Mesothelial cell of epicardium (in vitro differentiated cells): ENCODE data around the gene CBX2. TPM values are rescaled to one million over a fixed set of nuclear protein-coding genes. Genes with fewer than 3 reads are reported as not detected.
A peak's percentile ranks its signal among the peaks of the same experiment; 100 is the strongest.

Source experiments
- DNase-seq, 2 experiments: peaks; one replicate each; pipeline ENCODE4 v3.0.0; 2021; ENCODE audit warnings: low spot score in 2 of 2; ENCODE audit not compliant: unreplicated experiment in 2 of 2
- H3K27ac Mint-ChIP-seq: 2 replicates; pipeline ENCODE4 v1.8.0; 2021; ENCODE audit warnings: mixed read lengths
- H3K27me3 Mint-ChIP-seq: 2 replicates; pipeline ENCODE4 v1.8.0; 2021; ENCODE audit warnings: low read depth, mixed read lengths
- H3K36me3 Mint-ChIP-seq: 2 replicates; pipeline ENCODE4 v1.8.0; 2021; ENCODE audit warnings: mixed read lengths
- H3K4me1 Mint-ChIP-seq: 2 replicates; pipeline ENCODE4 v1.8.0; 2021; ENCODE audit warnings: mixed read lengths
- H3K4me3 Mint-ChIP-seq: 2 replicates; pipeline ENCODE4 v1.8.0; 2021; ENCODE audit warnings: mild to moderate bottlenecking, moderate library complexity, mixed read lengths
- H3K9me3 Mint-ChIP-seq: 2 replicates; pipeline ENCODE4 v1.8.0; 2021; ENCODE audit warnings: mixed read lengths
- CTCF ChIP-seq: fragments of 200-600 bp; sonication (generic); IDR thresholded peaks from one replicate; pipeline ENCODE4 v1.5.0; 2021; ENCODE audit warnings: antibody characterized with exemption; ENCODE audit not compliant: unreplicated experiment
- total RNA-seq: library from RNA; stranded (reverse); gene quantifications from 3 replicates; pipeline ENCODE4 v1.2.1, GENCODE V29; 2021

The CBX2 gene
- total RNA-seq, 1 donor from 2014 or later: 49.7 TPM

- TF ChIP-seq CTCF: no peak
- peak in 1 of 2 experiments; percentile 50 for DNase-seq
- H3K9me3 Mint-ChIP-seq: no peaks in the 10 kb centered on the region
- no peaks in the 10 kb centered on the region for H3K36me3 Mint-ChIP-seq
- no peak overlapping the region for H3K27ac Mint-ChIP-seq
- H3K4me1 Mint-ChIP-seq: peaks cover 18% of the 10 kb centered on the region
- peaks cover 82% of the 10 kb centered on the region for H3K27me3 Mint-ChIP-seq
- H3K4me3 Mint-ChIP-seq: no peak overlapping the region
Measured at GRCh38 chr17:79801156-79802038, 23.4 kb downstream of the CBX2 start.

DNA sequence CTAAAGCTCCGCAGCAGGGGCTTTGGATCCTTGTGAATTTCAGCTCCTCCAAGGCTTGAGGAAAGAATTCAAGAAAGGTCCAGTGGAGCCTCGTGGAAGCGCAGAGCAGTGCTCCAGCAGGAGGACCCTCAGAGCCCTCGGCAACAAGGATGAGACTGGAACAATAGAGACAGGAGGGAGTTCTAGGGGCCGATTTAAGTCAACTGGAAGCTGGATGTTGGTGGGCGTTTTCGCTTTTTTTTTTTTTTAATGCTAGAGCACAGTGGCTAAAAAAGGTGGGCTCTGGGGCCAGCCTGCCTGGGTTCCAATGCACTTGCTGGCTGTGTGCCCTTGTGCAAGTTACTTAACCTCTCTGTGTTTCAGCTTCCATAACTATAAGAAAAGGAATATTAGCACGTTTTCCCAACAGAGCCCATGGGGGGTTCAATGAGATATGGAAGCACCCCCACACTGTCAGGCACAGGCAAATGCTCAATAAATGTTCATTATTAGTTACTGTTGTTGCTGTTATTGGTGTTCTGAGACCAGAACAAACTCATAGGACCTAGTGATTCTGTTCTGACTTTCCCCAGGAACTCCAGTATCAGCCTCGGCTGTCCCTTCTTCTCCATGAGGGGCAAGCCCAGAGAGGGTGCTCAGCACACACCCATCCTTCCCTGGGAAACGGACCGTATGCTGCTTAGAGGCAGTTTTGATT lies 24.2 kb downstream of the CBX2 start:
- Mint-ChIP-seq H3K9me3 (no peaks in the 10 kb centered on the region), H3K27me3 (peaks cover 90% of the 10 kb centered on the region), H3K4me3 (no peak overlapping the region), H3K4me1 (peaks cover 18% of the 10 kb centered on the region), H3K27ac (no peak overlapping the region), H3K36me3 (no peaks in the 10 kb centered on the region)
- no peak for TF ChIP-seq CTCF
- DNase-seq: no peak

DNA sequence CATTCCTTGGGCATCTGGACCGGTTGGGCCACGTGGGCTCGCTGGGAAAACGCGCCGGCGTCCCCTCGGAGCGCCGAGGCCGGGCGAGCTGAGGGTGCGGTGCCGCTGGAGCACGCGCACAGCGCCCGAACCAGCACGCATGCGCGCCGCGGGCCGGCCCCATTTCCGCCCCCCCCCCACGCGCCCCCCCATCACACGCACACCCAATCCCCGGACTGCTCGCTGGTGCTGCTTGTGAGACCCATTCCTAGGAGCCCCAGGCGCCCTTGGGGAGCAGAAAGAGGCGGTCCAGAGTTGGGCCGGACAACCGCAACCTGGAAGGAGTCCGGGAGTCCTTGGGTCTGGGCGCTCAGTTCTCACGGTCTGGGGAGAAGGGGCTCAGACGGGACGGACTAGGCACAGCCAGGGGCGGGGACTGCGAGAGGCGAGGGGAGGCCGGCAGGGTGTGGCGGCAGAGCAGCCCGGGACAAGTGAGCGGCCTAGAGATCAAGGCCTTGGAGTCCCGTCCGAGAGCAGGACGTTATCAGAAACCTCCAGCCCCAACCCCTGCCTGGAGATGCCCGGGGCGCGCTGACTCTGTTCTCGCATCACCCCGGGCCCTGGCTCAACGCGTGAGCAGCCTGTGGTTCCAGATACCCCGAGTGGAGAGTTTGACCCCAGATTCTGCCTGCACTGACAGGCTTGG lies 24.9 kb downstream of the CBX2 start:
- Mint-ChIP-seq H3K4me1 (peaks cover 18% of the 10 kb centered on the region), H3K9me3 (no peaks in the 10 kb centered on the region), H3K4me3 (no peak overlapping the region), H3K36me3 (no peaks in the 10 kb centered on the region), H3K27me3 (peaks cover 97% of the 10 kb centered on the region), H3K27ac (no peak overlapping the region)
- no peak for TF ChIP-seq CTCF
- no peak for DNase-seq

GRCh38 chr17:79803421-79803996 lies 25.6 kb downstream of the CBX2 start:
- TF ChIP-seq CTCF: no peak
- H3K27me3 Mint-ChIP-seq: peaks cover 98% of the 10 kb centered on the region
- no peak overlapping the region for H3K4me3 Mint-ChIP-seq
- H3K9me3 Mint-ChIP-seq: no peaks in the 10 kb centered on the region
- H3K4me1 Mint-ChIP-seq: peaks cover 16% of the 10 kb centered on the region
- no peak for DNase-seq
- H3K27ac Mint-ChIP-seq: no peak overlapping the region
- H3K36me3 Mint-ChIP-seq: no peaks in the 10 kb centered on the region

GRCh38 chr17:79803997-79804855 lies 26.3 kb downstream of the CBX2 start:
- peaks cover 98% of the 10 kb centered on the region for H3K27me3 Mint-ChIP-seq
- peak in 1 of 2 experiments; percentile 53 for DNase-seq
- H3K9me3 Mint-ChIP-seq: no peaks in the 10 kb centered on the region
- no peak overlapping the region for H3K27ac Mint-ChIP-seq
- TF ChIP-seq CTCF: no peak
- peak overlapping the region; percentile 33 for H3K4me3 Mint-ChIP-seq
- H3K4me1 Mint-ChIP-seq: peaks cover 16% of the 10 kb centered on the region
- H3K36me3 Mint-ChIP-seq: no peaks in the 10 kb centered on the region
